Type B pancreatic cell (in vitro differentiated cells): ENCODE results near the gene MGMT. TPM values are rescaled to one million over a fixed set of nuclear protein-coding genes. Genes with fewer than 3 reads are reported as not detected.

Experiments
- DNase-seq: peaks from one replicate; pipeline ENCODE4 v3.0.0; 2021; ENCODE audit warnings: mixed read lengths; ENCODE audit not compliant: unreplicated experiment; ENCODE audit errors: extremely low spot score
- H3K27ac Mint-ChIP-seq: 2 replicates; pipeline ENCODE4 v1.8.0; 2021; ENCODE audit warnings: mild to moderate bottlenecking, mixed read lengths
- H3K27me3 Mint-ChIP-seq: 2 replicates; pipeline ENCODE4 v1.8.0; 2021; ENCODE audit warnings: mixed read lengths
- H3K36me3 Mint-ChIP-seq: 2 replicates; pipeline ENCODE4 v1.8.0; 2021; ENCODE audit warnings: mixed read lengths
- H3K4me1 Mint-ChIP-seq: one replicate; pipeline ENCODE4 v1.8.0; 2021; ENCODE audit warnings: mixed read lengths; ENCODE audit not compliant: unreplicated experiment
- H3K4me3 Mint-ChIP-seq: 2 replicates; pipeline ENCODE4 v1.8.0; 2021; ENCODE audit warnings: mild to moderate bottlenecking, mixed read lengths
- H3K9me3 Mint-ChIP-seq: 2 replicates; pipeline ENCODE4 v1.8.0; 2021; ENCODE audit warnings: mixed read lengths
- CTCF ChIP-seq: fragments of 200-600 bp; sonication (generic); conservative IDR thresholded peaks from 2 replicates; pipeline ENCODE4 v1.5.0; 2021; ENCODE audit warnings: antibody characterized with exemption, mild to moderate bottlenecking
- total RNA-seq: library from RNA; stranded (reverse); gene quantifications from 2 replicates; pipeline ENCODE4 v1.2.1, GENCODE V29; 2021; ENCODE audit warnings: low replicate concordance

Gene MGMT
- total RNA-seq, 1 donor from 2014 or later: 18.8 TPM

- H3K4me3 Mint-ChIP-seq: no peak overlapping the region
Observed at GRCh38 chr10:129530581-129530980, 63.5 kb downstream of the MGMT start.

GRCh38 chr10:129531195-129531968, 64.3 kb downstream of the MGMT start:
- peaks cover 7% of the 10 kb centered on the region for H3K4me1 Mint-ChIP-seq
- no peak for TF ChIP-seq CTCF
- H3K9me3 Mint-ChIP-seq: peaks cover 5% of the 10 kb centered on the region
- peaks cover 5% of the 10 kb centered on the region for H3K36me3 Mint-ChIP-seq
- H3K27ac Mint-ChIP-seq: peak overlapping the region; percentile 55
- no peaks in the 10 kb centered on the region for H3K27me3 Mint-ChIP-seq
- no peak for DNase-seq
- H3K4me3 Mint-ChIP-seq: no peak overlapping the region

More at GRCh38 chr10:129530581-129530980, 63.5 kb downstream of the MGMT start:
- no peak overlapping the region for H3K27ac Mint-ChIP-seq
- peaks cover 5% of the 10 kb centered on the region for H3K36me3 Mint-ChIP-seq
- peaks cover 5% of the 10 kb centered on the region for H3K9me3 Mint-ChIP-seq
- H3K27me3 Mint-ChIP-seq: no peaks in the 10 kb centered on the region
- TF ChIP-seq CTCF: no peak
- H3K4me1 Mint-ChIP-seq: peaks cover 10% of the 10 kb centered on the region
- DNase-seq: no peak

GRCh38 chr10:129531969-129532660, 65.1 kb downstream of the MGMT start:
- Mint-ChIP-seq H3K36me3 (peaks cover 6% of the 10 kb centered on the region), H3K4me3 (no peak overlapping the region), H3K27me3 (no peaks in the 10 kb centered on the region), H3K27ac (no peak overlapping the region), H3K4me1 (peaks cover 7% of the 10 kb centered on the region), H3K9me3 (peaks cover 5% of the 10 kb centered on the region)
- no peak for TF ChIP-seq CTCF
- DNase-seq: no peak

- no peak for TF ChIP-seq CTCF
- Mint-ChIP-seq H3K27me3 (no peaks in the 10 kb centered on the region), H3K4me3 (no peak overlapping the region), H3K9me3 (peaks cover 5% of the 10 kb centered on the region), H3K4me1 (peaks cover 7% of the 10 kb centered on the region), H3K27ac (no peak overlapping the region), H3K36me3 (peaks cover 7% of the 10 kb centered on the region)
- DNase-seq: no peak
Observed at GRCh38 chr10:129532838-129533237, 65.8 kb downstream of the MGMT start.

- Mint-ChIP-seq H3K4me1 (peaks cover 7% of the 10 kb centered on the region), H3K27ac (peak overlapping the region; percentile 49), H3K27me3 (no peaks in the 10 kb centered on the region)
Observed at GRCh38 chr10:129533281-129533680, 66.2 kb downstream of the MGMT start.

More at GRCh38 chr10:129533281-129533680, 66.2 kb downstream of the MGMT start:
- H3K9me3 Mint-ChIP-seq: peaks cover 5% of the 10 kb centered on the region
- no peak overlapping the region for H3K4me3 Mint-ChIP-seq
- no peak for TF ChIP-seq CTCF
- no peak for DNase-seq
- H3K36me3 Mint-ChIP-seq: peaks cover 5% of the 10 kb centered on the region
